Anterior cingulate cortex (tissue), 58 donors: ENCODE measurements around the gene EHBP1.
"Not testable (repeated sequence)": the region's sequence is repeated elsewhere in the genome, so short reads cannot be mapped to it uniquely, and the experiment has no call there.

Experiments
- DNase-seq, 58 donors: peaks; one replicate each; lab custom pipeline; 2025; lab: John Stamatoyannopoulos, UW

The EHBP1 gene

DNA sequence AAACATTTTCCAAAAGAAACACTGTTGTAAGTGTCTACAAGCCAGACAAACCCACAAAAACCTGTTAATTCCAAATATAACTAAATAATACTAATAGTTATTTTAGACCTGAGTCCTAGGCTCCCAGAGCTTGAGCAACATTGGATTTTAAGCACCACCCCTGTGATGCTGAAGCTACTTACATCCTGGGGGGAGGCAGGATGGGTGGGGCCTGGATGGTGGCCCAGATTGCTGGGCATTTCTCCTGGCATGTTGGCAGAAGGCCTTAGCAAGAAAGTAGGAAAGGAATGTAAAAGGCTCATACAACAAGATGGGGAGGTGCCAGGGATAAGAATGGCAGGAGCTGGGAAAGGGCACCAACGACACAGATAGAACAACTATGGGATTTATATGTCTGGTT is 294.4 kb downstream of the EHBP1 start:
- DNase-seq, result peak in 17 of 58 donors; percentile 0 to 34 (median 3)

DNA sequence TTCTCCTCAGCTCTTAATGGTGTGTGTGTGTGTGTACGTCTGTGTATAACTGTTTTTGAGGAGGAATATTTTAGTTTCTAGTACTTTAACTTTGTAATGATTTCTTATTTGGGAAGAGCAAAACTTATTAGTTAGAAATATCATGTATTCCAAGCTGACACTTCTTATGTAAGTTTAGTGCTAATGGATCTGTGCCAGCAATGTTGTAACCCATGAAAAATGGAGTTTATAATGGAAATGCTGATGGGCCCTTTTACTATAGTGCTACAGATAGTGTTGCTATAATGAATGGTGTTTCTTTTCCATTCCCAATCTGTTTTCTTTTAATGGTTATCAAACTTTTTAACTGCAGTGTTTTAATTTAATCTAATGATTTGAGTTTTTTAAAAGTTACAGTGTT is 295.3 kb downstream of the EHBP1 start:
- DNase-seq, result no peak

DNA sequence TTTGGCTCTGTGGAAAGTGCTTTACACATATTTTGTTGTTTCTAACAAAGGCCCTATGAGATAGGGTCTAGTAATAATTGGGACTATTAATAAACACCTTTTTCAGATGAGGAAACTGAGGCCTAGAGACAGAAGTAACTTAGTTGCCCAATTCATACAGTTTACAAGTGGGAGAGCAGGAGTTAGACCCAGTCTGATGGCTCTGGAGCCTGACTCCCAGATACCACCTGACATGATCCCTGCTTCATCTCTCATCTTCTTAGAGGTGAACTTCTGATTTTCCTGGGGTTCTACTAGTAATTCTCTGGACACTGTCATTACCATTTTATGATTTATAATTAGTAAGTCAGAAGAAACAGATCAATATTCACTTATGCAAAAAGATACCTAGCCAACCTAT is 296.1 kb downstream of the EHBP1 start:
- no peak for DNase-seq

DNA sequence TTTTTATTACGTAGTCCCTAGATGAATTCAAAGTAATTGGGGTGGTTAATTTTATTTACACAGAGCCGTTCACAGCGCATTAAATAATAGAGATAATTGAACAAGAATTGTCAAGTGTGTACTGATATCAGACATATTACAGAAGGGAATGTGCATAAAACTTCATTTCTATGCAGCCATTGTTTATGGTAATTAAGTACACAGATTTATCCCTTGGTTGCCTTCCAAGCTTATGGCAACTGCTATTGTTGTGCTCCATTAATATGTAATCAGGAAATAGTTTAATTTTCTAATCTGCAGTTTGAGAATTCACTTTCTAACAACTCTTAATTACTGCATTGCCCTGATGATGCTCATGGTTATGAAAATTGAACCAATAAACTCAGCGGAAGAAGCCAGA is 297.8 kb downstream of the EHBP1 start:
- DNase-seq, result no peak

DNA sequence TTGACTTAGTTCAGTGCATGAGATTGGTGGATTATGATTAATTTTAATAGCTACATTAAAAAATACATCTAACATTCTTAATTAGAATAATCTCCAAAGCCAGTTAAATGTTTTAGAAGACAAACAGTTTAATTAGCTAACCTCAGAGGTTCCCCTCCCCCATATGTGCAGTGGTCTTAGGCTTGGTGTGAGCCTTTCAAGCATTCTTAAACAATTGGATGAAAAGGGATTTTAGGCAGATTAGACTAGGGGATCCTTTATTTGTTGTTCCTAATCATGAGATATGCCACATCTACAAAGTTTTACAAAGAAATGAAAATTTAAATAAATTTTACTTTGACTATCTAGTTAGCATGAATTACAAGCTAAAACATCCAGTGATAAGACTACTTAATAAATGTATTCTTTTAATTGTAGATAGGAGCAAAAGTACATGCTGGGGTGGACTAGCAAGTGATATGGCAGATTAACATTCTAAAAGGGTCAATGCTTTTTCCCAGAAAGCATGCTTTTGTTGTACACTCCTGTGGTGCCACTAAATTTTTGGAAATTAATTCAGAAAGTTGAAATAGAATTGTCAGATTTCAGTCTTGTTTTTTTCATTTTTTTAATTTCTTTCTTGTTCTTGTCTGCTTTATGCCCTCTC is 302.4 kb downstream of the EHBP1 start:
- no peak for DNase-seq

DNA sequence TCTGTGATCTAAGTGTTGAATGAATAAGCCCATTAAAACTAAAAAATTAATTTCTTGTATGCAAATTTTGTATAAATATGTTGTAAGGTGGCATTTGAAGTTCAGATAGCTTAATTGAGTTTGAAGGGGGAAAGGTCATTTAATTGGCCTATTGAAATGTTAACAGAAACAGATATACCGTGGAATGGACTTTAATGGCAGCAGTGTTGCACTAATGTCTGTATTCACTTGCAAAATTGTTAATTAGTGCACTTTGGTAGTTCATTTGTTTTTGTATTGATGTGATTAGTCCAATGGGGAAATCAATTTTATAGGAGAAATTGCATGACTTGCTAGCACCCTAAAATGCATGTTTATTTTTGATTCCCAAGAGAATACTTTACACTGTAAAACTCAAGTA is 303.3 kb downstream of the EHBP1 start:
- no peak for DNase-seq

GRCh38 chr2:63009490-63009889 is 304.0 kb downstream of the EHBP1 start:
- no peak for DNase-seq

GRCh38 chr2:63012541-63012940 is 307.0 kb downstream of the EHBP1 start:
- no peak for DNase-seq

GRCh38 chr2:63013438-63013837 is 307.9 kb downstream of the EHBP1 start:
- DNase-seq, result no peak

GRCh38 chr2:63015389-63015788 is 309.9 kb downstream of the EHBP1 start:
- DNase-seq, result no peak

- no peak for DNase-seq
These were observed 312.9 kb downstream of the EHBP1 start for GRCh38 chr2:63018439-63018838.

DNA sequence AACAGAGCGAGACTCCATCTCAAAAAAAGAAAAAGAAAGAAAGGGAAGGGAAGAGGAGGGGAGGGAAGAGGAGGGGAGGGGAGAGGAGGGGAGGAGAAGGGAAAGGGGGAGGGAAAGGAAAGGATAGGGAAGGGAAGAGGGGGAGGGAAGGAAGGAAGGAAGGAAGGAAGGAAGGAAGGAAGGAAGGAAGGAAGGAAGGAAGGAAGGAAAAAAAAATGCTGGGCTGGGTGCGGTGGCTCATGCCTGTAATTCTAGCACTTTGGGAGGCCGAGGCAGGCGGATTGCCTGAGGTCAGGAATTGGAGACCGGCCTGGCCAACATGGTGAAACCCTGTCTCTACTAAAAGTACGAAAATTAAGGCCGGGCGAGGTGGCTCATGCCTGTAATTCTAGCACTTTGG is 314.2 kb downstream of the EHBP1 start:
- not testable (repeated sequence) for DNase-seq

- DNase-seq, result no peak
These were observed 317.9 kb downstream of the EHBP1 start for GRCh38 chr2:63023444-63023843.

DNA sequence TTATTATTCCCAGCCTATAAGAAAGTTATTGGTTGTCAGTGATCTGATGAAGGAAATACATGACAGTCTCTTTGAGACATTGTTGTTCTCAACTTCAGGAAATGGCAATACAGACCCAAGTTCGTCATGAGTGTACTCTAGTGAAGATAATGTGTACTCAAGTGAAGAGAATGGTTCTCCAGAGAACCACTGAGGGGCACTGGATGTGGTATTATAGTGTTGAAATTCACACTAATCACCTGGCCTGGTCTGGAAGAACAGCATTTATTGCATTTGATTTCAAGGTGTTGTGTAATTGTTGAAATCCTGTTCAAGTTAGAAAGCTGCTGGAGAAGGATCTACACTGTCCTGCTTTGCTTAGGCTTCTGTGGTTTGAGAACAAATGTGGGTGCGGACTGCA is 321.7 kb downstream of the EHBP1 start:
- DNase-seq, result no peak

DNA sequence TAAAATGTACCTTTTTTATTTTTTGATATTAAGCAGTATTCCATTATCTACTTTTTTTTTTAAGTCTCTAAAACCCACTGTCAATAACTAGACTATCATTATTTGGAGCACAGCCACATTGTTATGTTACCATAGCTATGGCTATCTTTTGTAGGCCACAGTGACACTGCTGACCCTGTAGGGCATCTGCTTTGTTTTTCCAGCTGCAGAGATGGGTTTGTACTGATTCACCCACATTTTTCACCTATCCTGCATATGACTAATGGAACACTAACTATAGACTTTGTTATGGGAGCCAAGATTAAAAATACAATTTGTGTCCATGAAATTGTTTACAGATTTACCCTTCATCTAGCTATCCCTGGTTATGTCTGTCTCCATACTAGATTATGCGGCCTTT is 323.5 kb downstream of the EHBP1 start:
- no peak for DNase-seq

DNA sequence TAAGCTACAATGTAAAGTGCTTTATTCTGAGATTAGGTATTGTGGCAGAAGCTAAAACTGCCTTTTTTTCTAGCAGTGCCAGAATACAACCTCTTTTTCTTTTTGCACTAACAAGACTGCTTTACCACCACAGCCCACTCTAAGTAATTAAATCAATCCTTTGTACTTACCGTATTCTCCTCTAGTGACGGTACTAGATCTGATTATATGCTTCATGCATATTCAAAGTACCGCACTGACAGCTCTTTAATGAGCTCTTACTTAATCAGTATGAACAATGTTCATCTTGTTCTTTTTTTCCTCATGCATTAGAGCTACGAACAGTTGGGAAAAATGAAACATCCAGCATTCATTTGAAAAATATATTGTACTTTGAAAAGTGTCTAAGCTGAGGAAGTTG is 329.0 kb downstream of the EHBP1 start:
- DNase-seq, result no peak

- DNase-seq, result no peak
These were observed 329.7 kb downstream of the EHBP1 start for GRCh38 chr2:63035169-63035568.

DNA sequence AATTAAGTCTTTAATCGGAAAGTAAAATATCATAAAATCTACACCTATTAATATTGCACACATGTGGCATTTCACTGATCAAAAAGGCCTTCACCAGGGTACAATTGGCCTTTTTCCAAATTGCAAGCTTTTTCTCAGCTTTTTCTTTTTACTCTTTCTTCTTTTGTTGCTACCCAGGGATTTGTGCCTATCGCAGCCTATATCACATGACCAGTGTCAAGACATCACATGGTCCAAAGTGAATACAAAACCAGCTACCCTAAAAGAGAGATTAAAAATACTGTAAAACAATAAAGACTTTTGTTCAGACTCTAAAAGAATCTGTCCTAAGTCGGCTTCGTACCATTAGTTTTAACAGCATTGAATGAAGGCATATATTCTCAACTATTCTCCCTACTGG is 330.1 kb downstream of the EHBP1 start:
- no peak for DNase-seq

DNA sequence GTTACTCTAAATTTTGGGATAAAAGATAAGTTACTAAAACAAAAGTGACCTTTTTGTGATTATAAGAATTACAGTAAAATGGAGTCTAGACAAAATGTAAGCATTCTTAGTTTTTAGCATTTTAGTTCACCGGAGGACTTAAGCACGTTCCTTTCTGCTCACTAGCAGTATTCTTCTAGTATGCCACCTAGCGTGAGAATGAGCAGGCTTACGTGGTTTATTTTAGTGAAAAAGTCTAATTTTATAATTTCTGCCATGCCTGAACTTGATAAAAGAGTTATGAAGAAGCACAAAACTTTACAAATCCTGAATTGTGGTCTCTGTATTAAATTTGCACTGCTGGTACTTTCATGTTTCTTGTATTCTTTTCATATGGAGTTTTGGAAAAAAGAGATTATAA is 332.5 kb downstream of the EHBP1 start:
- no peak for DNase-seq

DNA sequence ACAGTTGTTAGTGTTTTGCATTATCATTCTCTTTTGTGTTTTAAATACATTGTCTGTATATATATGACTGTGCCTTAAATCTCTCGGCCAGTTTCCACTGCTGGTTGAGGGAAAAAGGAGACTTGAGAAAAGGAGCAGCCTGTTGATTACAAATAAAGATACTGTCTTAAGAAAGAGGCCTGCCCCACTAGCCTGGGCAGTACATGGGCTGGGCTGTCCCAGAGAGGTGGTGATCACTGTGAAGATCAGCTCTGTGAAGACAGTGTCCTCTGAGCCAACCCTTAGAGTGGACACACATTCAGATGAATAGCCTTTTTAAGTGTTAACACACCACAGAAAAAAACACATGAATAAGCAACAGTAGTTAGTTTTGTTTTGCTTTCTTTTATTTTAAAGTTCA is 335.1 kb downstream of the EHBP1 start:
- no peak for DNase-seq

DNA sequence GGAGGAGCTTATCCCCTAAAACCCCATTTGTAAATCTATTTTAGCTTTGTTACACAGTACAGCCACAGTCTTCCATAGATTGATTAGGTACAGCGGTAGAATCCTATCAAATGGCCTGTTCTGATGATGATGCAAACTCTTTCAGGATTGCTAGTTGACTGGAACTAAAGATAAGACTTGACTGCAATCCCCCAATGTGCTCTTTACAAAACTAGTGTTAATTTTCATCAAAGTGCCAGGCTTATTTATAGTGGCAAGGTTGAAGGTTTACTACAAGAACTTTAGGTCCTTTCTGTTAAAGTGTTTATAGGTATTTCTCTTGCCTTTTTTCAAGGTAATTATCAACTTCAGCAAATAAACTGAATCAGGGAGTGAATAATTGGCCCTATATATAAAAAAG is 336.1 kb downstream of the EHBP1 start:
- DNase-seq, result no peak

DNA sequence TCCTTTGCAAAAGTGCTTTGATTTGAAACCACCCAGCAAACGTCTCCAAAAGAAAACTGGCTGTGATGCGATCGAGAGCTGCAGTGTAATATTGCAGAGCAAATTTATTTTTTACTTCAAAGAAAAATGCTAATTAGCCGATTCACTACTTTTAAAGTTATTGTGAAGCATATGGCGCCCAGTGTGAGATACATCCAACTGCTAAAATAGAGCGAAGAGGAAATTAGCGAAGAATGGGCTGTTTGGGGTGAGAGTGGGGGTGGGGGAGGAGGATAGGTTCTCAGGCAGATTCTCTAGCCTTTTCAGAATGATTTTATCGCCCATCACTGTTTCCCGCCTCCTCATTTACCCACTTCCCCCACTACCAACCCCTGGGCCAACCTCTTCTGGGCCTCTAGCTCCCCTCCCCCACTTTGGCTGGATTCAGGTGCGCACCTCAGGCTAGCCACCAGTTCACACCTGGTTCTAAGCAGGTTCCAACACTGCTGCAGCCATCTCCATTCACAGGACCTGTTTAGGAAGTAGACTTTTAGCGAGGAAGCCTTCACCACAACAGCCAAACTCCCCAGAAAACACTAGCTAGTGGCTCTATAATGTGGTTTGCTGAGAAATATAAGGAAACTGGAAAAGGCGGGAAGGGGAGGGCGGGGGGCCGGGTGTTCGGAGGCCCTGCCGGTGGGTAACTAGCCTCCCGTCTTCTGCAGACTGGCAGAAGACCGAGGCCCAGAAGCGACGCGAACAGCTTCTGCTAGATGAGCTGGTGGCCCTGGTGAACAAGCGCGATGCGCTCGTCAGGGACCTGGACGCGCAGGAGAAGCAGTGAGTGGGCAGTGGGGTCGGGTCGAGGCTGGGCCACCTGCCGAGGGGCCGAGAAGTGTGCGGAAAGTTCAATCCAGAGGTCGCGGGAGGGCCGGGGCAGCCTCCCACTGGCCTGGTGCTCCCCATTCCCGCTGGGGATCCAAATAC is 339.1 kb downstream of the EHBP1 start:
- DNase-seq, result no peak
